ENCODE data around the gene AKAP11.
"Not testable (repeated sequence)": the region's sequence is repeated elsewhere in the genome, so short reads cannot be mapped to it uniquely, and the experiment has no call there.

Gene AKAP11, protein sequence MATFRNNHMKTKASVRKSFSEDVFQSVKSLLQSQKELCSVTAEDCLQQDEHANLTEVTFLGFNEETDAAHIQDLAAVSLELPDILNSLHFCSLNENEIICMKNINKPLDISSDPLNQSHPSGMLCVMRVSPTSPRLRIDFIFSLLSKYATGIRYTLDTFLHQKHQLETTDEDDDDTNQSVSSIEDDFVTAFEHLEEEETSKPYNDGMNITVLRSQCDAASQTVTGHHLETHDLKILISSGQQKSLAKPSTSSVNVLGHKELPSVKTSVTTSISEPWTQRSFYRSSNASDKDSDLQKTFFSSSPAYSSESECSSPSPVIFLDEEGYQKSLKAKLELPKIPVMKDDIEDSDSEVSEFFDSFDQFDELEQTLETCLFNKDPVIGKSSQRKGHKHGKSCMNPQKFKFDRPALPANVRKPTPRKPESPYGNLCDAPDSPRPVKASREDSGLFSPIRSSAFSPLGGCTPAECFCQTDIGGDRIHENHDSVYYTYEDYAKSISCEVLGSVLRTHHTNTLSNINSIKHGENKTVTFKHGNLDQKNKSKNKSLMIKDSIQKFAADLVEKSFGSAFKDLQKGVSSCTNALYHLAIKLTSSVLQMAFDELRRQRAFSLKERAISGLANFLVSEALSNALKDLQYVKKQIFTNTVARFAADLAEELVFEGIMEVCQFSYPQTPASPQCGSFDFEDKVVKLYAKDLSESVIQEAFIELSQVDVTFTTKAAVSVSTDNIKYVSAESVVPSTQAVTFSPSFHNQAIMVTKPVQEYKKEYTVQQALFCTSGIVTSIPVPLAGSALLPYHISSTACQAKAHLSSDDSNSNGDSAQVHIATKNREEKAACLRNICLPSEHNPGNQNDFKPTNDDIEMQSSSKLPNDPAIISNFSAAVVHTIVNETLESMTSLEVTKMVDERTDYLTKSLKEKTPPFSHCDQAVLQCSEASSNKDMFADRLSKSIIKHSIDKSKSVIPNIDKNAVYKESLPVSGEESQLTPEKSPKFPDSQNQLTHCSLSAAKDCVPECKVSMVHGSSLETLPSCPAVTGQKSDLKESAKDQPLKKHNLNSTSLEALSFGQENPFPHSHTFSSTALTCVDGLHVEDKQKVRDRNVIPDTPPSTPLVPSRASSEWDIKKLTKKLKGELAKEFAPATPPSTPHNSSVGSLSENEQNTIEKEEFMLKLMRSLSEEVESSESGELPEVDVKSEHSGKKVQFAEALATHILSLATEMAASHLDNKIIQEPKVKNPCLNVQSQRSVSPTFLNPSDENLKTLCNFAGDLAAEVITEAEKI (N-terminal part only)

DNA sequence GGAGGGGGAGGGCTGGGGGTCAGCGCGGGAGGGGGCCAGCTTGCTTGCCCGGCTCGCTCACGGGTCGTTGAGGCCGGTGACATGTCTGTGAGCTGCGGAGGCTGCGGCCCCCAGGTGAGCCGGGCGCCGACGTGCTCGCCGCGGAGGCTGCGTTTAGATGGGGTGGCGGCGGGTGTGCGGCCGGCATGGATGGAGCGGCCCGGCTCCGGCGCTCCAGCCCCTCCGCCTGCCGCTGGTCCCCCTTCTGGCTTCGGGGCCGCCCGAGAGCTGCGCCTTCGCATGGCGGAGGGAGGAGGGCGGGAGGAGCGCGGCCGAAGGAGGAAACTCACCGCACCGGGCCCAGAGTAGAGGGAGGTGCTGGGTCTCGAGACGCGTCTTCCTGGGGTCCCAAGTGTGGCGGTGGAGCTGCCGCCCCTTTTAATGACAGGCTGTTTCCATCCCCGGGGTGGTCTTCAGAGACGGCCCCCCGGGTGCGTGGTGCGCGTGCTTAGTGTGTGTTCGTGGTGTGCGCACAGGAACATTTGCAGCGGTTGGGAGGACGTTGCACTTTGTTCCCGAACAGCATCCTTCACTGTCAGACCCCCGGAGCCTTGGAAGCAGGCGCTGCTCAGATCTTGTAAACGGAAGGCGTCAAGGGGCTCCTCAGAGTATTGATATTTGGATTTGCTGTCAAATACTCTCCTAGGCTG lies at the start of gene AKAP11:
TSS of gene AKAP11 (plus strand) at position 38 of the 689 bp plus-strand sequence. CDS start 14,197 bp downstream, outside the sequence.
- peak within 1 kb of the TSS; percentile 85 for H3K9ac ChIP-seq (ENCODE audit: low read length)
- no peaks in the 10 kb centered on the region for H3K27me3 ChIP-seq (ENCODE audit: control insufficient read depth, insufficient read depth, low read length)
- peaks cover 16% of the 10 kb centered on the region; the same call in 1 of the 2 replicates for H3K9me3 ChIP-seq (ENCODE audit: control insufficient read depth, insufficient read depth, low read depth, low read length)
- H3K4me3 ChIP-seq (ENCODE audit: low read depth, low read length): peak within 1 kb of the TSS; percentile 95
- peak within 1 kb of the TSS; percentile 73; the same call in 1 of the 2 replicates for H3K27ac ChIP-seq (ENCODE audit: low read depth, low read length)
- peaks cover 19% of the 10 kb centered on the region for H3K4me1 ChIP-seq (ENCODE audit: control insufficient read depth, insufficient read depth, low read length)
- no peaks in the 10 kb centered on the region for H3K36me3 ChIP-seq (ENCODE audit: control insufficient read depth, insufficient read depth, low read length)

DNA sequence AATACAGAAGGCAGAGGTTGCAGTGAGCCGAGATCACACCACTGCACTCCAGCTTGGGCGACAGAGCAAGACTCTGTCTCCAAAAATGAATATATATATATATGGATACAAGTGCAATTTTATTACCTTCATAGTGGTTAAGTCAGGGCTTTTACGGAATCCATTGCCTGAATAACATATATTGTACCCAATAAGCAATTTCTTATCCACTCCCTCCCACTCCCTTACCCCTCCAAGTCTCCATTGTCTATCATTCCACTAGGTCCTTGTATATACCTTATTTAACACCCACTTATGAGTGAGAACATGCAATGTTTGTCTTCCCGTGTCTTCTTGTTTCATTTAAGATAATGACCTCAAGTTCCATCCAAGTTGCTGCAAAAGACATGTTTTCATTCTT lies 48.3 kb upstream of the AKAP11 start:
- 0 out of 2 replicates have a peak, but pooled peaks cover 4% of the 10 kb centered on the region for H3K36me3 ChIP-seq (ENCODE audit: control insufficient read depth, insufficient read depth, low read length)
- H3K9ac ChIP-seq (ENCODE audit: low read length): no peak overlapping the region
- H3K4me3 ChIP-seq (ENCODE audit: low read depth, low read length): no peak overlapping the region
- no peak overlapping the region for H3K27ac ChIP-seq (ENCODE audit: low read depth, low read length)
- no peaks in the 10 kb centered on the region for H3K27me3 ChIP-seq (ENCODE audit: control insufficient read depth, insufficient read depth, low read length)
- H3K9me3 ChIP-seq (ENCODE audit: control insufficient read depth, insufficient read depth, low read depth, low read length): no peaks in the 10 kb centered on the region
- H3K4me1 ChIP-seq (ENCODE audit: control insufficient read depth, insufficient read depth, low read length): peaks cover 16% of the 10 kb centered on the region

DNA sequence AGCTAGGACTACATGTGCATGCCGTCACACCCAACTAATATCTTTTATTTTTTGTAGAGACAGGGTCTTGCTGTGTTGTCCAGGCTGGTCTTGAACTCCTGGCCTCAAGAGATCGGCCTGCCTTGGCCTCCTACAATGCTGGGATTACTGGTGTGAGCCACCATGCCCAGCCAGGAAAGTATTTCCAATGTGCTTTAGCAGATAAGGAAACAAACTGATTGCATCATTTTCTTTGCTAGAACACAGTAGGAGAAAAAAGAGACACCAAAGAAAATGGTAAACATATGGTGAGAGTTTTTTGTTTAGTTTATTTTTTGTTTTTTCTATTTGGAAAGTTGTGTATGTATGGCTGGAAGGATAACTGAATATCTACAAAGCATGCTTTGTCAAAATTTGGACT lies 46.9 kb upstream of the AKAP11 start:
- H3K4me1 ChIP-seq (ENCODE audit: control insufficient read depth, insufficient read depth, low read length): peaks cover 16% of the 10 kb centered on the region
- peaks cover 13% of the 10 kb centered on the region for H3K36me3 ChIP-seq (ENCODE audit: control insufficient read depth, insufficient read depth, low read length)
- H3K27ac ChIP-seq (ENCODE audit: low read depth, low read length): no peak overlapping the region
- H3K9me3 ChIP-seq (ENCODE audit: control insufficient read depth, insufficient read depth, low read depth, low read length): no peaks in the 10 kb centered on the region
- no peaks in the 10 kb centered on the region for H3K27me3 ChIP-seq (ENCODE audit: control insufficient read depth, insufficient read depth, low read length)
- H3K4me3 ChIP-seq (ENCODE audit: low read depth, low read length): no peak overlapping the region
- H3K9ac ChIP-seq (ENCODE audit: low read length): no peak overlapping the region

- not testable (repeated sequence) for H3K27me3 ChIP-seq (ENCODE audit: control insufficient read depth, insufficient read depth, low read length); H3K4me3 ChIP-seq (ENCODE audit: low read depth, low read length); H3K27ac ChIP-seq (ENCODE audit: low read depth, low read length); H3K9me3 ChIP-seq (ENCODE audit: control insufficient read depth, insufficient read depth, low read depth, low read length); H3K4me1 ChIP-seq (ENCODE audit: control insufficient read depth, insufficient read depth, low read length); H3K9ac ChIP-seq (ENCODE audit: low read length)
- peaks cover 13% of the 10 kb centered on the region for H3K36me3 ChIP-seq (ENCODE audit: control insufficient read depth, insufficient read depth, low read length)
Observed at GRCh38 chr13:42226759-42227158, 45.2 kb upstream of the AKAP11 start.

- Histone ChIP-seq H3K36me3 (ENCODE audit: control insufficient read depth, insufficient read depth, low read length) (peaks cover 13% of the 10 kb centered on the region), H3K4me3 (ENCODE audit: low read depth, low read length) (no peak overlapping the region), H3K9me3 (ENCODE audit: control insufficient read depth, insufficient read depth, low read depth, low read length) (no peaks in the 10 kb centered on the region), H3K27ac (ENCODE audit: low read depth, low read length) (no peak overlapping the region), H3K27me3 (ENCODE audit: control insufficient read depth, insufficient read depth, low read length) (no peaks in the 10 kb centered on the region), H3K9ac (ENCODE audit: low read length) (no peak overlapping the region), H3K4me1 (ENCODE audit: control insufficient read depth, insufficient read depth, low read length) (no peaks in the 10 kb centered on the region)
Observed at GRCh38 chr13:42228527-42228926, 43.4 kb upstream of the AKAP11 start.

DNA sequence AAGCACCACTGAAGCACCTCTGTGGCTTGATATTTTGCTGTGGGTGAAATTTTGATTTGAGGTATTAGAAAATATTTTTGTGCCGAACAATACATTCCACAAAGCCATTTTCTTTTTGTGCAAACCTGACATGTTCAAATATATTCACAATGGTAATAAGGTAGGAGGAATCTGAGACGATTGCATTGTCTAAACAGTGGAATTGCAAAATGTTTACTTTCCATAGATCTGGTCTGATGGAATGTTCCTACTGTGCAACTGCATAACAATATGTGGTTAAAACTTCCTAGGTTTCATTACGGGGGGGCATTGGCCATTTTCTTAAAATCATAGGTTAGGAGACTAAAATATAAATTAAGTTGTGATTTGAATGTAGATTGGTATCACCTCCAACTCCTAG lies 42.7 kb upstream of the AKAP11 start:
- H3K4me3 ChIP-seq (ENCODE audit: low read depth, low read length): no peak overlapping the region
- no peak overlapping the region for H3K27ac ChIP-seq (ENCODE audit: low read depth, low read length)
- no peaks in the 10 kb centered on the region for H3K9me3 ChIP-seq (ENCODE audit: control insufficient read depth, insufficient read depth, low read depth, low read length)
- H3K4me1 ChIP-seq (ENCODE audit: control insufficient read depth, insufficient read depth, low read length): no peaks in the 10 kb centered on the region
- peaks cover 13% of the 10 kb centered on the region for H3K36me3 ChIP-seq (ENCODE audit: control insufficient read depth, insufficient read depth, low read length)
- no peak overlapping the region for H3K9ac ChIP-seq (ENCODE audit: low read length)
- H3K27me3 ChIP-seq (ENCODE audit: control insufficient read depth, insufficient read depth, low read length): no peaks in the 10 kb centered on the region

DNA sequence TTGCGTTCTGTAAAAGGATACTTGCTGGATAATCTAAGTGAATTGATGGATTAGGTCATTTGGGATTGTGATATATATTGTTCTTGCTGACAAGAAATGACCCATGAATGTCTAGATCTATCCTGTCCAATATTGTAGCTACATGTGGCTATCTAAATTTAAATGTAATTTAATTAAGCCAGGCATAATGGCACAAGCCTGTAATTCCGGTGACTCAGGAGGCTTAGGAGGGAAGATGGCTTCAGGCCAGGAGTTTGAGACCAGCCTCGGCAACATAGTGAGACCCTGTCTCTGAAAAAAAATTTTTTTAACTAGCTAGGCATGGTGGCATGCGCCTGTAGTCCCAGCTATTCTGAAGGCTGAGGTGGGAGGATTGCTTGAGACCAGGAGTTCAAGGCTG lies 39.3 kb upstream of the AKAP11 start:
- H3K36me3 ChIP-seq (ENCODE audit: control insufficient read depth, insufficient read depth, low read length): peaks cover 9% of the 10 kb centered on the region
- no peaks in the 10 kb centered on the region for H3K27me3 ChIP-seq (ENCODE audit: control insufficient read depth, insufficient read depth, low read length)
- H3K9ac ChIP-seq (ENCODE audit: low read length): no peak overlapping the region
- no peak overlapping the region for H3K27ac ChIP-seq (ENCODE audit: low read depth, low read length)
- H3K4me1 ChIP-seq (ENCODE audit: control insufficient read depth, insufficient read depth, low read length): no peaks in the 10 kb centered on the region
- H3K9me3 ChIP-seq (ENCODE audit: control insufficient read depth, insufficient read depth, low read depth, low read length): no peaks in the 10 kb centered on the region
- no peak overlapping the region for H3K4me3 ChIP-seq (ENCODE audit: low read depth, low read length)

DNA sequence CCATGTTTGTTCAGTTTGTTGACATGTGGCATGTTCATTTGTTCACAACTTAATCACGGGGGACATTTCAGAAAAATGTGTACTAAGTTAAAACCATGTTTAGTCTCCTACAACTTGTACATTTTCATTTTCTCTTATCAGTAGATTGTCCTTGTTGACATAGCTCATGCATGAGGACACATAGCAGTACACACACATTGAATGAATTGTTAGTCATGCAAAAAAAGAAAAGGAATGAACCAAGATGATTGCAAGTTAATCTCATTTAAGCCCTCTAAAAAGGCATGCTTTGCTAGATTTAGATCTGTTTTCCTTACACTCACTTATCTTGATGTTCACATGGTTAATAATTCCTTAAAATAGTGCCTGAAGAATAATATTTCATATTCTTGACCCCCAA lies 38.2 kb upstream of the AKAP11 start:
- H3K27me3 ChIP-seq (ENCODE audit: control insufficient read depth, insufficient read depth, low read length): no peaks in the 10 kb centered on the region
- H3K4me1 ChIP-seq (ENCODE audit: control insufficient read depth, insufficient read depth, low read length): no peaks in the 10 kb centered on the region
- H3K36me3 ChIP-seq (ENCODE audit: control insufficient read depth, insufficient read depth, low read length): peaks cover 9% of the 10 kb centered on the region
- no peak overlapping the region for H3K27ac ChIP-seq (ENCODE audit: low read depth, low read length)
- H3K9ac ChIP-seq (ENCODE audit: low read length): no peak overlapping the region
- no peak overlapping the region for H3K4me3 ChIP-seq (ENCODE audit: low read depth, low read length)
- H3K9me3 ChIP-seq (ENCODE audit: control insufficient read depth, insufficient read depth, low read depth, low read length): no peaks in the 10 kb centered on the region

- Histone ChIP-seq H3K9me3 (ENCODE audit: control insufficient read depth, insufficient read depth, low read depth, low read length) (no peaks in the 10 kb centered on the region), H3K27ac (ENCODE audit: low read depth, low read length) (no peak overlapping the region), H3K36me3 (ENCODE audit: control insufficient read depth, insufficient read depth, low read length) (no peaks in the 10 kb centered on the region), H3K9ac (ENCODE audit: low read length) (no peak overlapping the region), H3K27me3 (ENCODE audit: control insufficient read depth, insufficient read depth, low read length) (no peaks in the 10 kb centered on the region), H3K4me3 (ENCODE audit: low read depth, low read length) (no peak overlapping the region), H3K4me1 (ENCODE audit: control insufficient read depth, insufficient read depth, low read length) (no peaks in the 10 kb centered on the region)
Observed at GRCh38 chr13:42239161-42239560, 32.8 kb upstream of the AKAP11 start.

GRCh38 chr13:42239644-42240043 lies 32.3 kb upstream of the AKAP11 start:
- no peak overlapping the region for H3K9ac ChIP-seq (ENCODE audit: low read length)
- H3K4me3 ChIP-seq (ENCODE audit: low read depth, low read length): no peak overlapping the region
- no peaks in the 10 kb centered on the region for H3K36me3 ChIP-seq (ENCODE audit: control insufficient read depth, insufficient read depth, low read length)
- no peaks in the 10 kb centered on the region for H3K4me1 ChIP-seq (ENCODE audit: control insufficient read depth, insufficient read depth, low read length)
- no peaks in the 10 kb centered on the region for H3K27me3 ChIP-seq (ENCODE audit: control insufficient read depth, insufficient read depth, low read length)
- H3K27ac ChIP-seq (ENCODE audit: low read depth, low read length): no peak overlapping the region
- no peaks in the 10 kb centered on the region for H3K9me3 ChIP-seq (ENCODE audit: control insufficient read depth, insufficient read depth, low read depth, low read length)

All from HUES6 (cell line).